HTERT RPE-1 (cell line): Measurements from ENCODE around the gene FRMD8.

ENCODE experiments used
- in situ Hi-C: fragments of 300-500 bp; cut with MboI; formaldehyde crosslinking; loops from 4 replicates; pipeline ENCODE4 v1.14.3; 2020; ENCODE audit warnings: low sequenced_read_pairs

The FRMD8 gene

GRCh38 chr11:65392899-65393298 lies 6.5 kb downstream of the FRMD8 start:
- in situ Hi-C loops: no loop called here

- in situ Hi-C loops: no loop called here
These were observed 7.2 kb downstream of the FRMD8 start for GRCh38 chr11:65393513-65394079.

GRCh38 chr11:65394125-65394536 lies 7.7 kb downstream of the FRMD8 start:
- in situ Hi-C loops: no loop called here

GRCh38 chr11:65395961-65396530 lies 9.6 kb downstream of the FRMD8 start:
- in situ Hi-C loops: no loop called here

GRCh38 chr11:65396769-65397745 lies 10.6 kb downstream of the FRMD8 start:
- in situ Hi-C loops: no loop called here

- in situ Hi-C loops: no loop called here
These were observed 12.0 kb downstream of the FRMD8 start for GRCh38 chr11:65398362-65398910.

- in situ Hi-C loops: no loop called here
These were observed 12.8 kb downstream of the FRMD8 start for GRCh38 chr11:65399249-65399648.

- in situ Hi-C loops: no loop called here
These were observed 13.4 kb downstream of the FRMD8 start for GRCh38 chr11:65399845-65400244.

GRCh38 chr11:65400307-65401072 lies 14.1 kb downstream of the FRMD8 start:
- in situ Hi-C loops: no loop called here

GRCh38 chr11:65401073-65401802 lies 14.8 kb downstream of the FRMD8 start:
- in situ Hi-C loops: no loop called here

- in situ Hi-C loops: no loop called here
These were observed 15.4 kb downstream of the FRMD8 start for GRCh38 chr11:65401803-65402248.

- in situ Hi-C loops: no loop called here
These were observed 16.4 kb downstream of the FRMD8 start for GRCh38 chr11:65402790-65403189.

GRCh38 chr11:65403607-65404121 lies 17.2 kb downstream of the FRMD8 start:
- in situ Hi-C loops: no loop called here

- in situ Hi-C loops: no loop called here
These were observed 17.8 kb downstream of the FRMD8 start for GRCh38 chr11:65404210-65404609.

GRCh38 chr11:65404638-65405339 lies 18.4 kb downstream of the FRMD8 start:
- in situ Hi-C loops: no loop called here

GRCh38 chr11:65410936-65411680 lies 24.7 kb downstream of the FRMD8 start:
- in situ Hi-C loops: no loop called here

- in situ Hi-C loops: no loop called here
These were observed 25.2 kb downstream of the FRMD8 start for GRCh38 chr11:65411681-65412070.

- in situ Hi-C loops: no loop called here
These were observed 26.0 kb downstream of the FRMD8 start for GRCh38 chr11:65412271-65413076.
